Epithelial cell of proximal tubule (primary cell): Measurements from ENCODE around the gene STXBP5. TPM values are rescaled to one million over a fixed set of nuclear protein-coding genes. Genes with fewer than 3 reads are reported as not detected.

Experiments
- DNase-seq: peaks from one replicate; pipeline ENCODE4 v3.0.0-alpha.2; 2011; ENCODE audit warnings: low read depth
- H3K4me3 ChIP-seq: 2 replicates; pipeline ENCODE4 v1.5.1; 2011; ENCODE audit warnings: low read depth, mild to moderate bottlenecking, low read length
- total RNA-seq: library from RNA; depleted of rRNA; stranded (reverse); fragments of >200 nt; gene quantifications from 2 replicates; pipeline ENCODE4 v1.2.3, GENCODE V29; 2015
- TF ChIP-seq, protein P1 (sequence below): conservative IDR thresholded peaks from 2 replicates; pipeline ENCODE4 v1.5.1; 2012; ENCODE audit warnings: low read depth, mild to moderate bottlenecking, low read length

The STXBP5 gene
- total RNA-seq, 1 donor from 2014 or later = 16.3 TPM

DNA sequence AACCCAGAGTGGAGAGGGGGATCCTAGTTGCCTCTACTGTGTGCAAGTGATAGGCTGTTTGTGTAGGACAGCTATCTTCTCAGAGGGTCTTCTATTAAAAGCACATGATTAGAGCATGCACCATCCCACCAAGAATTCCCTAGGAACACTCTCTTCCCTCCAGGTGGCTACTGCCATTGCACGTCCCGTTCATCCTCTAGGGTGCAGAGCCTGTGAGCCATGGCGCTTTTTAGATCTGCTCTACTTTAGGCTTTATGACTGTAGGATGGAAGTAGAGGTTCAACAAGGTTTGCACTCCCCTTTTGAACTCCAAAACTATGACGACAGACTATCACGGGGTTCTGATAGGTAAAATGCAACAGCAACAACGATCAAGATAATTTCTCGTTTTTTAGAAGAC is 213.7 kb downstream of the STXBP5 start:
- TF ChIP-seq, protein P1, sequence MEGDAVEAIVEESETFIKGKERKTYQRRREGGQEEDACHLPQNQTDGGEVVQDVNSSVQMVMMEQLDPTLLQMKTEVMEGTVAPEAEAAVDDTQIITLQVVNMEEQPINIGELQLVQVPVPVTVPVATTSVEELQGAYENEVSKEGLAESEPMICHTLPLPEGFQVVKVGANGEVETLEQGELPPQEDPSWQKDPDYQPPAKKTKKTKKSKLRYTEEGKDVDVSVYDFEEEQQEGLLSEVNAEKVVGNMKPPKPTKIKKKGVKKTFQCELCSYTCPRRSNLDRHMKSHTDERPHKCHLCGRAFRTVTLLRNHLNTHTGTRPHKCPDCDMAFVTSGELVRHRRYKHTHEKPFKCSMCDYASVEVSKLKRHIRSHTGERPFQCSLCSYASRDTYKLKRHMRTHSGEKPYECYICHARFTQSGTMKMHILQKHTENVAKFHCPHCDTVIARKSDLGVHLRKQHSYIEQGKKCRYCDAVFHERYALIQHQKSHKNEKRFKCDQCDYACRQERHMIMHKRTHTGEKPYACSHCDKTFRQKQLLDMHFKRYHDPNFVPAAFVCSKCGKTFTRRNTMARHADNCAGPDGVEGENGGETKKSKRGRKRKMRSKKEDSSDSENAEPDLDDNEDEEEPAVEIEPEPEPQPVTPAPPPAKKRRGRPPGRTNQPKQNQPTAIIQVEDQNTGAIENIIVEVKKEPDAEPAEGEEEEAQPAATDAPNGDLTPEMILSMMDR = no peak
- no peak for DNase-seq
- H3K4me3 ChIP-seq = no peak overlapping the region

DNA sequence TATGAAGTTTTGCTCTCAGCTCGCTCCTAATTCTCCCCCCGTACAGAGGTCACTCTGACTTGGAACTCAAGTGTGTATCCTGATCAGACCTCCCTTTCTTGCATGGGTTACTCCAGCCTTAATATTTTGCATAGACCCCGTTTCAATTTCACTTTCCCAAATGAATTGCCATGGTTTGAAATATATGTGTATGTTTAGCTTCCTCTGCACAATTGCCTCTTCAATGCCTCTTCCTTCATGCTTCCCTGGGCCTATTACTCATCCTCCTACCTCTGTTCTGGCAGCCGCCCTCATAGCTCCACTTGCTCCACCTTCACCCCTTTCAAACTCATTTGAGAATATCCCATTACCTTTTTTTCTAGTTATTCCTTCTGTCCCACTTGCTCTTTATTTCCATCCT is 214.3 kb downstream of the STXBP5 start:
- H3K4me3 ChIP-seq = no peak overlapping the region
- TF ChIP-seq, protein P1 = no peak
- DNase-seq = peak; percentile 12

DNA sequence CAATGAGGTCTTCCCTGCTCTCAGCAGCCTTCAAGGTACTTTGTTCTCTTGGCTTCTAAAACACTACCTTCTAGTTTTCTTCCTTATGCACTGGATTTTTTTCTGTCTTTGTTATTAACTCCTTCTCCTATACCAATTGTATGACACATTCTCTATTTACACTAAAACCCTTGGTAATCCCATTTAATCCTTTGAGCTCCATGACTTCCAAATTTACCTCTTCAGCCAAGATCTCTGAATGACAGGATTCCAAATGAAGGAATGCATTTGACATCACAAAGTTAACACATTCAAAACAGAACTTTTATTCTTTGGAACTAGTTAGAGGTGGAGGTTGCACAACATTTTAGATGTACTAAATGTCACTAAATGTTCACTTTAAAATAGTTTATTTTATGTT is 217.7 kb downstream of the STXBP5 start:
- DNase-seq = no peak
- no peak overlapping the region for H3K4me3 ChIP-seq
- TF ChIP-seq, protein P1 = no peak

DNA sequence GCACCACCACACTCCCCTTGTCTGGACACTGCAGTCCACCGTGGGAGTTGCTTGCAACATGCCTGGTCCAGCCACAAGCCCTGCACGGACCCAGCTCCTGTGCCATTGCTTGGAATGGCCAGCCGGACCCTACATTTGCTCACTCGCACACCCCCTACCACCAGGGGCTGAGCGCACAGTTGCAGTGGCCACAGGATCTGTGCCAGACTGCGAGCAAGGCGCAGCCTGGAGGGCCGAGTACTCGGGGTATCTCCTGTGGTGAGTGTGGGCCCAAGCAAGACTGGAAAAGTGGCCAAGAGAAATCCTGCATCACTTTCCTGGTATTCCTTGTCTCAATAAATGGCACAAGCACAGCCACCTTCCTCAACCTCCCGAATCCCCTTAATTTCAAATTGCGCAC is 218.9 kb downstream of the STXBP5 start:
- H3K4me3 ChIP-seq = no peak overlapping the region
- DNase-seq = no peak
- TF ChIP-seq, protein P1 = no peak

DNA sequence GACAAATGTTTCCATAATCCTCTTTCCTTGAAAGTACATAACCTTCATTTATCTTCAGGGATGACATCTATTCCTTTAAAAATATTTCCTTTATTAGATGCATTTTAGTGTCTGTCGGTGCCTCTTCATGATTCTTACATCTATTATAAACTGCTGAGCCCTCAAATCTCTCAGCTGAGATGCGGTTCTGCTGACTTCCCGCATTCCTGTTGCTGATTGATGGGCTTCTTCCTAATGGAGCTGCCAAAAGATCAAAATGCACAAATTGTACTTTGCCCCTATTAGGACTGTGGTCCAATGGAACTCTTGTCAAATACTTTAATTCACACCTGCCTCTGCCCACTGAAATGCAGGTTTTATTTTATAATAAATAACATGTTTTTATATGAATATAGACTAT is 225.6 kb downstream of the STXBP5 start:
- TF ChIP-seq, protein P1 = no peak
- no peak for DNase-seq
- no peak overlapping the region for H3K4me3 ChIP-seq

DNA sequence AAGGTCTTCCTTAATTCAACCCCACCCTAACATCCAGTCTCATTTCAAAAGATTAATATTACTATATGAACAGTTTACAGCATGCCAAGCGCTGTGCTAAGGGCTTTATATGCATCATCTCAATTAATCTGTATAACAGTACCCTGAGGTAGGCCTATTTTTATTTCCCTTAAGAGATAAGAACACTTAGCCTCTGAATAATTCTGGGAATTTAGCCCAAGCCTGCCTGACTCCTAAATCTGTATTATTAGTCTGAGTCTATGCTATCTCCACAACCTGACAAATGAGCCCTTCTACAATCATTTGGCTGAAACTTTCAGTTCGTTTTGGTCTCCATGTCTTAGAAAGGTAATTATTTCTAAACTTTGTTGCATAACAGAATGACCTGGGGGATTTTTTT is 226.6 kb downstream of the STXBP5 start:
- TF ChIP-seq, protein P1 = no peak
- DNase-seq = no peak

DNA sequence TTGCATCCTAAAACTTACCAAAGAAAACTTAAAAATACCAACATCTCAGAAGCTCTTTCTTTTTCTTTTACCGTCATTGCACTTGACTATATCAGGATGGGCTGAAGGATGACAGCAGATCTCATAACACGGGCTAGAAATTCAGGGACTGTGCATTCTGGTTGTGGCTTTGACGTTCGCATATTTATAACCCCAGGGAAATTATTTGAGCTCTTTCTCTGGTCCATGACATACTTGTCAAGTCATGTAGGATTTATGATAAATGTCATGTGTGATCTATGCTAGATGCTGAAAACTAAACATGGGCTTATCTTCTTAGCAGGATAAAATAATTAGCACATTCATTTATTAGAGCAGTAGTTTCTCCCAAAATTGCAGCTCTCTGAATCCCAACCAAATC is 229.9 kb downstream of the STXBP5 start:
- no peak for DNase-seq
- TF ChIP-seq, protein P1 = no peak
- no peak overlapping the region for H3K4me3 ChIP-seq

More for the DNA sequence above, 226.6 kb downstream of the STXBP5 start:
- no peak overlapping the region for H3K4me3 ChIP-seq
